ENCODE measurements around the gene LRRC61. TPM values are rescaled to one million over a fixed set of nuclear protein-coding genes. Genes with fewer than 3 reads are reported as not detected.
"Not testable (repeated sequence)": the region's sequence is repeated elsewhere in the genome, so short reads cannot be mapped to it uniquely, and the experiment has no call there.

The LRRC61 gene
- total RNA-seq, 4 donors from 2014 or later, result 16.6 to 26.0 (median 18.6) TPM

- no peak for DNase-seq (ENCODE audit: low spot score in 2 of 2)
- TF ChIP-seq, protein P1, sequence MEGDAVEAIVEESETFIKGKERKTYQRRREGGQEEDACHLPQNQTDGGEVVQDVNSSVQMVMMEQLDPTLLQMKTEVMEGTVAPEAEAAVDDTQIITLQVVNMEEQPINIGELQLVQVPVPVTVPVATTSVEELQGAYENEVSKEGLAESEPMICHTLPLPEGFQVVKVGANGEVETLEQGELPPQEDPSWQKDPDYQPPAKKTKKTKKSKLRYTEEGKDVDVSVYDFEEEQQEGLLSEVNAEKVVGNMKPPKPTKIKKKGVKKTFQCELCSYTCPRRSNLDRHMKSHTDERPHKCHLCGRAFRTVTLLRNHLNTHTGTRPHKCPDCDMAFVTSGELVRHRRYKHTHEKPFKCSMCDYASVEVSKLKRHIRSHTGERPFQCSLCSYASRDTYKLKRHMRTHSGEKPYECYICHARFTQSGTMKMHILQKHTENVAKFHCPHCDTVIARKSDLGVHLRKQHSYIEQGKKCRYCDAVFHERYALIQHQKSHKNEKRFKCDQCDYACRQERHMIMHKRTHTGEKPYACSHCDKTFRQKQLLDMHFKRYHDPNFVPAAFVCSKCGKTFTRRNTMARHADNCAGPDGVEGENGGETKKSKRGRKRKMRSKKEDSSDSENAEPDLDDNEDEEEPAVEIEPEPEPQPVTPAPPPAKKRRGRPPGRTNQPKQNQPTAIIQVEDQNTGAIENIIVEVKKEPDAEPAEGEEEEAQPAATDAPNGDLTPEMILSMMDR (IDR thresholded peaks at IDR 0.05), result no peak
- TF ChIP-seq POLR2A (IDR thresholded peaks at IDR 0.05), result no peak
- intact Hi-C loops (cut with DNase I; ENCODE audit: low total_unique reads), result no loop called here
- 80 to 81% methylated on average over 9 of the region's 9 CpGs for WGBS, 2 donors
- no peak overlapping the region for H3K4me3 ChIP-seq (ENCODE audit: low read depth, poor library complexity, severe bottlenecking)
Measured at GRCh38 chr7:150307904-150308303, 15.3 kb upstream of the LRRC61 start.

- intact Hi-C loops (cut with DNase I; ENCODE audit: low total_unique reads), result no loop called here
- no peak overlapping the region for H3K4me3 ChIP-seq (ENCODE audit: low read depth, poor library complexity, severe bottlenecking)
- TF ChIP-seq, protein P1 (IDR thresholded peaks at IDR 0.05), result no peak
- no peak for TF ChIP-seq POLR2A (IDR thresholded peaks at IDR 0.05)
- DNase-seq (ENCODE audit: low spot score in 2 of 2), result no peak
Measured at GRCh38 chr7:150308575-150308974, 14.6 kb upstream of the LRRC61 start.

DNA sequence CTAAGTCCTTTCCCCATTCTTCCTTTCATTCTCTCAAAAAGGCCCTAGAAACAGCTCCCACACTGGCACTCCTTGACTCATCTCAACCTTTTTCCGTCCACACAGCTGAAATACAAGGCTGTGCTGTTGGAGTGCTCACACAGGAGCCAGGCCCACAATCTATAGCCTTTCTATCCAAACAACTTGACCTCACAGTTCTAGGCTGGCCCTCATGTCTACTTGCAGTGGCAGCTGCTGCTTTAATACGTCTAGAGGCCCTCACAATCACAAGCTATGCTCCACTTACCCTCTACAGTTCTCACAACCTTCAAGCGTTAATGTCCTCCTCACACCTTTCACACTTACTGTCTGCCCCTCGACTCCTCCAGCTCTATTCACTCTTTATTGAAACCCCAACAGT lies 12.0 kb upstream of the LRRC61 start:
- DNase-seq (ENCODE audit: low spot score in 2 of 2), result no peak
- intact Hi-C loops (cut with DNase I; ENCODE audit: low total_unique reads), result no loop called here
- no peak for TF ChIP-seq POLR2A (IDR thresholded peaks at IDR 0.05)
- TF ChIP-seq, protein P1 (IDR thresholded peaks at IDR 0.05), result no peak
- no peak overlapping the region for H3K4me3 ChIP-seq (ENCODE audit: low read depth, poor library complexity, severe bottlenecking)
- 92 to 95% methylated on average over 4 of the region's 4 CpGs for WGBS, 2 donors

DNA sequence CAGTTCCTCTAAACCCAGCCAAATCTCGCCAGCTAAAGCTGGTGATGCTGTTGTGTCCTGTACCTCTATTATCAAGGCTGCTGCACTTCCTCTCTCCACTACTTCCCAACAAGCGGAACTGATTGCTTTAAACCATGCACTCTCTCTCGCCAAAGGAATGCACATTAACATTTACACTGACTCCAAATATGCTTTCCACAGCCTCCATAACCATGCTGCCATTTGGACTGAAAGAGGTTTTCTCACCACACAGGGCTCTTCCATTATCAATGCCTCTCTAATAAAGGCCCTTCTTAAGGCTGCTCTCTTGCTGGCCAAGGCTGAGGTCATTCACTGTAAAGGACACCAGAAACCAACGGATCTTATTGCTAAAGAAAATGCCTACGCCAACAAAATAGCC lies 11.4 kb upstream of the LRRC61 start:
- intact Hi-C loops (cut with DNase I; ENCODE audit: low total_unique reads), result no loop called here
- WGBS, 2 donors, result 87% methylated on average over 5 of the region's 5 CpGs
- DNase-seq (ENCODE audit: low spot score in 2 of 2), result no peak
- TF ChIP-seq, protein P1 (IDR thresholded peaks at IDR 0.05), result no peak
- TF ChIP-seq POLR2A (IDR thresholded peaks at IDR 0.05), result no peak
- no peak overlapping the region for H3K4me3 ChIP-seq (ENCODE audit: low read depth, poor library complexity, severe bottlenecking)

GRCh38 chr7:150312649-150313366 lies 10.3 kb upstream of the LRRC61 start:
- intact Hi-C loops (cut with DNase I; ENCODE audit: low total_unique reads); DNase-seq (ENCODE audit: low spot score in 2 of 2); H3K4me3 ChIP-seq (ENCODE audit: low read depth, poor library complexity, severe bottlenecking): not testable (repeated sequence)
- 82 to 91% methylated on average over 7 of the region's 7 CpGs for WGBS, 2 donors

DNA sequence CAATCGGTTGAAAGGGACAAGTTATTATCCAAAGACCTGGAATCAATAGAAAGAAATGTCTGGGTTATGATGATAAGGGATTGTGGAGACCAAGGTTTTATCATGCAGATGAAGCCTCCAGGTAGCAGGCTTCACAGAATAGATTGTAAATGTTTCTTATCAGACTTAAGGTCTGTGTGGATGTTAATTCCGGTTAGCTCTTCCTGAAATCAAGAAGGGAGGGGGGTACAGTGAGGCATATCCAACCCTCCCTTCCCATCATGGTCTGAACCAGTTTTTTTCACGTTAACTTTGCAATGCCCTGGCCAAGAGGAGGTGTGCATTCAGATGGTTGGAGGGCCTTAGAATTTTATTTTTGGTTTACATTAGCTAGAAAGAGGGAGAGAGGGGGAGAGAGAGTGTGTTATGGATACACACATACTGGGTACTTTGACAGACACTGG lies 9.8 kb upstream of the LRRC61 start:
- no peak for TF ChIP-seq POLR2A (IDR thresholded peaks at IDR 0.05)
- TF ChIP-seq, protein P1 (IDR thresholded peaks at IDR 0.05), result no peak
- WGBS, 2 donors, result 76 to 77% methylated on average over 3 of the region's 3 CpGs
- H3K4me3 ChIP-seq (ENCODE audit: low read depth, poor library complexity, severe bottlenecking), result no peak overlapping the region
- no peak for DNase-seq (ENCODE audit: low spot score in 2 of 2)
- intact Hi-C loops (cut with DNase I; ENCODE audit: low total_unique reads), result no loop called here
